Measurements from ENCODE around the gene TSPAN18. TPM values are rescaled to one million over a fixed set of nuclear protein-coding genes. Genes with fewer than 3 reads are reported as not detected.

Gene TSPAN18
- total and polyA plus RNA-seq, 10 of the 15 experiments (the other 5 are each of a cell fraction or from before 2014, with no cell fraction given): 0.02 to 0.77 (median 0.13) TPM; not detected in 1

DNA sequence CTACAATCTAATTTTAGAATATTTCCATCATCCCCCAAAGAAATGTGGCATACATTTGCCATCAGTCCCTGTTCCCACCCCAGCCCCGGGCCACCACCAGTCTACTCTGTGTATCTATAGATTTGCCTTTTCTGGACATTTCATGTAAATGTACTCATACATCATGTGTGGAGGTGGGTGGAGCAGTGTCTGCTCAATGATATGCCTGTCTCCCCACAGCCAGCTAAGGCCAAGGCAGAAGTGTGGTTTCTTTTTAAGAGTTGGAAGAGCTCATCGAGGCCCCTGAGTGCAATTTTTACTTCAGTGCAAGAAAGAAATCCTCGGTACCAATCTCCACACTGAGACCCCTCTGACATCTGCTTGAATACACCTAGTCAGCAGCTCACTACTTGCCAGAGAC is 143.4 kb downstream of the TSPAN18 start:
- Histone ChIP-seq H3K79me2 (ENCODE audit: control insufficient read depth, insufficient read depth, low read length) (no peaks in the 10 kb centered on the region), H3K4me1 (ENCODE audit: control insufficient read depth, insufficient read depth, low read length) (peaks cover 4% of the 10 kb centered on the region), H3K9ac (ENCODE audit: control insufficient read depth, insufficient read depth, low read length) (no peak overlapping the region), H3K27me3 (replicated peaks in 1 of 2; ENCODE audit: control insufficient read depth in 2 of 2, insufficient read depth in 2 of 2, low read length in 1 of 2) (no peaks in the 10 kb centered on the region), H4K20me1 (ENCODE audit: control insufficient read depth, insufficient read depth) (no peaks in the 10 kb centered on the region), H3K4me3 (no peak overlapping the region), H3K4me2 (ENCODE audit: control insufficient read depth, insufficient read depth) (no peak overlapping the region), H3K27ac (ENCODE audit: control insufficient read depth, insufficient read depth) (no peak overlapping the region), H2AFZ (ENCODE audit: control insufficient read depth, low read depth, low read length) (no peak overlapping the region), H3K9me3 (replicated peaks; ENCODE audit: control insufficient read depth, insufficient read depth, low read length) (peaks cover 4% of the 10 kb centered on the region; the same call in 1 of the 3 replicates), H3K36me3 (ENCODE audit: control insufficient read depth in 2 of 2, insufficient read depth in 2 of 2, low read length in 1 of 2) (no peaks in the 10 kb centered on the region)
- no TSS peak for BruUV-seq (replicated peaks)
- 80% methylated on average over 3 of the region's 3 CpGs for WGBS (ENCODE audit: insufficient coverage, insufficient replicate concordance, low lambda C conversion rate, missing lambda C conversion rate)
- ATAC-seq (peak; percentile 14; the same call in 1 of the 3 replicates), DNase-seq (ENCODE audit: low read depth, low spot score) (no peak), FAIRE-seq (no peak)
- POLR2A ChIA-PET: no interaction called here
- intact Hi-C loops (cut with micrococcal nuclease; ENCODE audit: unreplicated experiment): no loop called here
- CTCF ChIA-PET: interaction anchor here (1.2 kb wide), 1 partner anchor 41 kb away, joined by 4 read pairs; no protein-coding TSS in a partner anchor
- RAD21 ChIA-PET (ENCODE audit: unreplicated experiment): interaction anchor here (0.9 to 2.3 kb wide), 2 partner anchors 8 to 258 kb away, joined by 3 to 9 read pairs; no protein-coding TSS in a partner anchor
- TF ChIP-seq MLLT1 (IDR thresholded peaks at IDR 0.05) (no peak), CBFB (IDR thresholded peaks at IDR 0.05; ENCODE audit: low read depth) (no peak), MAX (IDR thresholded peaks at IDR 0.05; ENCODE audit: low read depth, low read length) (no peak), SMARCA5 (IDR thresholded peaks at IDR 0.05) (no peak), IRF4 (IDR thresholded peaks at IDR 0.05; ENCODE audit: low read depth, low read length) (no peak), SUPT20H (IDR thresholded peaks at IDR 0.05; ENCODE audit: borderline replicate concordance, control insufficient read depth, low read depth, low read length) (no peak), PAX8 (IDR thresholded peaks at IDR 0.05) (no peak), CHD4 (IDR thresholded peaks at IDR 0.05) (no peak), ZZZ3 (IDR thresholded peaks at IDR 0.05; ENCODE audit: control insufficient read depth, insufficient read length, low read depth) (no peak), HDGF (IDR thresholded peaks at IDR 0.05) (no peak), EP300 (IDR thresholded peaks at IDR 0.05; ENCODE audit: borderline replicate concordance in 1 of 2, control insufficient read depth in 1 of 2, low read depth in 2 of 2, low read length in 2 of 2) (no peak), ZNF207 (IDR thresholded peaks at IDR 0.05; ENCODE audit: borderline replicate concordance) (no peak), WRNIP1 (IDR thresholded peaks at IDR 0.05; ENCODE audit: borderline replicate concordance, low read depth, low read length) (no peak), STAT3 (IDR thresholded peaks at IDR 0.05; ENCODE audit: low read depth, low read length) (no peak), MTA2 (IDR thresholded peaks at IDR 0.05; ENCODE audit: low read depth) (no peak), LARP7 (IDR thresholded peaks at IDR 0.05) (no peak), GABPA (IDR thresholded peaks at IDR 0.05; ENCODE audit: low read depth) (no peak), RCOR1 (conservative IDR thresholded peaks at IDR 0.05; ENCODE audit: low read depth, low read length) (no peak), HDAC2 (IDR thresholded peaks at IDR 0.05) (no peak)
- TF ChIP-seq, protein P1, sequence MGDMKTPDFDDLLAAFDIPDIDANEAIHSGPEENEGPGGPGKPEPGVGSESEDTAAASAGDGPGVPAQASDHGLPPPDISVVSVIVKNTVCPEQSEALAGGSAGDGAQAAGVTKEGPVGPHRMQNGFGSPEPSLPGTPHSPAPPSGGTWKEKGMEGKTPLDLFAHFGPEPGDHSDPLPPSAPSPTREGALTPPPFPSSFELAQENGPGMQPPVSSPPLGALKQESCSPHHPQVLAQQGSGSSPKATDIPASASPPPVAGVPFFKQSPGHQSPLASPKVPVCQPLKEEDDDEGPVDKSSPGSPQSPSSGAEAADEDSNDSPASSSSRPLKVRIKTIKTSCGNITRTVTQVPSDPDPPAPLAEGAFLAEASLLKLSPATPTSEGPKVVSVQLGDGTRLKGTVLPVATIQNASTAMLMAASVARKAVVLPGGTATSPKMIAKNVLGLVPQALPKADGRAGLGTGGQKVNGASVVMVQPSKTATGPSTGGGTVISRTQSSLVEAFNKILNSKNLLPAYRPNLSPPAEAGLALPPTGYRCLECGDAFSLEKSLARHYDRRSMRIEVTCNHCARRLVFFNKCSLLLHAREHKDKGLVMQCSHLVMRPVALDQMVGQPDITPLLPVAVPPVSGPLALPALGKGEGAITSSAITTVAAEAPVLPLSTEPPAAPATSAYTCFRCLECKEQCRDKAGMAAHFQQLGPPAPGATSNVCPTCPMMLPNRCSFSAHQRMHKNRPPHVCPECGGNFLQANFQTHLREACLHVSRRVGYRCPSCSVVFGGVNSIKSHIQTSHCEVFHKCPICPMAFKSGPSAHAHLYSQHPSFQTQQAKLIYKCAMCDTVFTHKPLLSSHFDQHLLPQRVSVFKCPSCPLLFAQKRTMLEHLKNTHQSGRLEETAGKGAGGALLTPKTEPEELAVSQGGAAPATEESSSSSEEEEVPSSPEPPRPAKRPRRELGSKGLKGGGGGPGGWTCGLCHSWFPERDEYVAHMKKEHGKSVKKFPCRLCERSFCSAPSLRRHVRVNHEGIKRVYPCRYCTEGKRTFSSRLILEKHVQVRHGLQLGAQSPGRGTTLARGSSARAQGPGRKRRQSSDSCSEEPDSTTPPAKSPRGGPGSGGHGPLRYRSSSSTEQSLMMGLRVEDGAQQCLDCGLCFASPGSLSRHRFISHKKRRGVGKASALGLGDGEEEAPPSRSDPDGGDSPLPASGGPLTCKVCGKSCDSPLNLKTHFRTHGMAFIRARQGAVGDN (IDR thresholded peaks at IDR 0.05): no peak
- in situ Hi-C loops (cut with MboI): no loop called here
- SMC1A ChIA-PET (ENCODE audit: uncharacterized antibody, unreplicated experiment): interaction anchor here (0.7 to 2.3 kb wide), 5 partner anchors 7 to 315 kb away, joined by 3 to 19 read pairs (median 3); no protein-coding TSS in a partner anchor
